KMS-11 (cell line): Measurements from ENCODE around the gene PLA2G15.

Experiments
- H2AFZ ChIP-seq: fragments of 200-600 bp; sonication (generic); 2 replicates; pipeline ENCODE4 v1.6.1; 2016; ENCODE audit warnings: antibody characterized with exemption, mixed run types, low read depth
- H3K27ac ChIP-seq: fragments of 200-600 bp; sonication (generic); 2 replicates; pipeline ENCODE4 v1.6.1; 2016; ENCODE audit warnings: mild to moderate bottlenecking, mixed run types
- H3K27me3 ChIP-seq: fragments of 200-600 bp; sonication (generic); 2 replicates; pipeline ENCODE4 v1.6.1; 2017; ENCODE audit warnings: mild to moderate bottlenecking, low read depth, mixed run types, moderate library complexity; ENCODE audit not compliant: insufficient read depth
- H3K36me3 ChIP-seq: fragments of 200-600 bp; sonication (generic); 2 replicates; pipeline ENCODE4 v1.6.1; 2017; ENCODE audit warnings: mild to moderate bottlenecking, mixed run types; ENCODE audit not compliant: insufficient read depth
- H3K4me1 ChIP-seq: fragments of 200-600 bp; sonication (generic); 2 replicates; pipeline ENCODE4 v1.6.1; 2016; ENCODE audit warnings: mild to moderate bottlenecking, low read depth, mixed run types; ENCODE audit not compliant: poor library complexity, severe bottlenecking
- H3K4me2 ChIP-seq: fragments of 200-600 bp; sonication (generic); 2 replicates; pipeline ENCODE4 v1.7.0; 2016; ENCODE audit warnings: mild to moderate bottlenecking, mixed run types
- H3K4me3 ChIP-seq: fragments of 200-600 bp; sonication (generic); IDR thresholded peaks from 2 replicates; pipeline ENCODE4 v1.6.1; 2017; ENCODE audit warnings: low read depth, low read length, mixed read lengths; ENCODE audit not compliant: insufficient read depth
- H3K79me2 ChIP-seq: fragments of 200-600 bp; sonication (generic); 2 replicates; pipeline ENCODE4 v1.6.1; 2016; ENCODE audit warnings: low read depth, mixed run types; ENCODE audit not compliant: insufficient read depth
- H3K9ac ChIP-seq: fragments of 200-600 bp; sonication (generic); 2 replicates; pipeline ENCODE4 v1.6.1; 2016; ENCODE audit warnings: mild to moderate bottlenecking, mixed run types
- H4K20me1 ChIP-seq: fragments of 200-600 bp; sonication (generic); 2 replicates; pipeline ENCODE4 v1.6.1; 2016; ENCODE audit warnings: mild to moderate bottlenecking, mixed run types; ENCODE audit not compliant: insufficient read depth
- TF ChIP-seq, protein P1 (sequence below): fragments of 200-600 bp; sonication (generic); conservative IDR thresholded peaks from 2 replicates; pipeline ENCODE4 v1.6.1; 2017; ENCODE audit warnings: low read depth, mild to moderate bottlenecking, antibody characterized with exemption, low read length, moderate library complexity, mixed read lengths

Gene PLA2G15

DNA sequence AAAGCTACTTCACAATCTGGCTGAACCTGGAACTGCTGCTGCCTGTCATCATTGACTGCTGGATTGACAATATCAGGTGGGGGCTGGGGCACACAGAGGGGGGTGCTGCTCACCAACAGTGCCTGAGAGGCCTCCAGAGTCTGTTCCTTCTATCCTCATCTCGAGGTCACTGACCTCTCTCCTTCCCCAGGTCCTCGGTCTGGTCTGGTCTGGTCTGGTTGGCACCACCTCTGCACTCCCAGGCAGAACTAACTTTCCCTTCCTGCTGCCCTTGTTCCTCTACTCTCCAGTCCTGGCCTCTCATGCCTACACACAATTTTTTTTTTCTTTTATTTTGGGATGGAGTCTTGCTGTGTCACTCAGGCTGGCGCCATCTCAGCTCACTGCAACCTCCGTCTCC, 4.2 kb downstream of the PLA2G15 start:
- Histone ChIP-seq H3K4me1 (peaks cover 82% of the 10 kb centered on the region), H2AFZ (no peak overlapping the region), H3K9ac (no peak overlapping the region), H3K36me3 (no peaks in the 10 kb centered on the region), H3K4me2 (no peak overlapping the region), H3K79me2 (peaks cover 63% of the 10 kb centered on the region), H3K27ac (no peak overlapping the region; the same call in 1 of the 2 replicates), H4K20me1 (no peaks in the 10 kb centered on the region), H3K4me3 (no peak overlapping the region), H3K27me3 (no peaks in the 10 kb centered on the region)
- TF ChIP-seq, protein P1, sequence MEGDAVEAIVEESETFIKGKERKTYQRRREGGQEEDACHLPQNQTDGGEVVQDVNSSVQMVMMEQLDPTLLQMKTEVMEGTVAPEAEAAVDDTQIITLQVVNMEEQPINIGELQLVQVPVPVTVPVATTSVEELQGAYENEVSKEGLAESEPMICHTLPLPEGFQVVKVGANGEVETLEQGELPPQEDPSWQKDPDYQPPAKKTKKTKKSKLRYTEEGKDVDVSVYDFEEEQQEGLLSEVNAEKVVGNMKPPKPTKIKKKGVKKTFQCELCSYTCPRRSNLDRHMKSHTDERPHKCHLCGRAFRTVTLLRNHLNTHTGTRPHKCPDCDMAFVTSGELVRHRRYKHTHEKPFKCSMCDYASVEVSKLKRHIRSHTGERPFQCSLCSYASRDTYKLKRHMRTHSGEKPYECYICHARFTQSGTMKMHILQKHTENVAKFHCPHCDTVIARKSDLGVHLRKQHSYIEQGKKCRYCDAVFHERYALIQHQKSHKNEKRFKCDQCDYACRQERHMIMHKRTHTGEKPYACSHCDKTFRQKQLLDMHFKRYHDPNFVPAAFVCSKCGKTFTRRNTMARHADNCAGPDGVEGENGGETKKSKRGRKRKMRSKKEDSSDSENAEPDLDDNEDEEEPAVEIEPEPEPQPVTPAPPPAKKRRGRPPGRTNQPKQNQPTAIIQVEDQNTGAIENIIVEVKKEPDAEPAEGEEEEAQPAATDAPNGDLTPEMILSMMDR: no peak

DNA sequence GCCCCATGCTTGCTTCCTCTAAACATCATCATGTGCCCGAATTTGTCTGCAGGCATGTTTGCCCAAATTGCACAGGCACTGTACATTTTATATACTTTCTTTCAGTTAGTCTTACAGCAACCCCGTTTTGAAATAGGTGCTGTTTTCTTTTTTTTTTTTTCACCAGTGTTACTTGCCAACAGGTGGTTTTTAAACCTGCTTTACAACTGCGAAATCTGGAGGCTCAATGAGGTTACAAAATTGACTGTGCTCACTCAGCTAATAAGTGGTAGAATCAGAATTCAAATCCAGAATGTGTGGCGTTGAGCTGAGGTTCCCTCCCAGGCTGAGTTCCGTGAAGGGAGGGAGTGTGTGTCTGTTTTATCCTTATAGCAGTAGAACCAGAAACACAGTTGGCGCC, 5.8 kb downstream of the PLA2G15 start:
- Histone ChIP-seq H3K27me3 (no peaks in the 10 kb centered on the region), H3K79me2 (peaks cover 62% of the 10 kb centered on the region), H3K27ac (peak overlapping the region; percentile 86), H3K4me3 (no peak overlapping the region), H3K36me3 (no peaks in the 10 kb centered on the region), H4K20me1 (no peaks in the 10 kb centered on the region), H3K9ac (peak overlapping the region; percentile 48; the same call in 1 of the 2 replicates), H3K4me1 (peaks cover 98% of the 10 kb centered on the region), H3K4me2 (peak overlapping the region; percentile 86), H2AFZ (no peak overlapping the region)
- TF ChIP-seq, protein P1: no peak

DNA sequence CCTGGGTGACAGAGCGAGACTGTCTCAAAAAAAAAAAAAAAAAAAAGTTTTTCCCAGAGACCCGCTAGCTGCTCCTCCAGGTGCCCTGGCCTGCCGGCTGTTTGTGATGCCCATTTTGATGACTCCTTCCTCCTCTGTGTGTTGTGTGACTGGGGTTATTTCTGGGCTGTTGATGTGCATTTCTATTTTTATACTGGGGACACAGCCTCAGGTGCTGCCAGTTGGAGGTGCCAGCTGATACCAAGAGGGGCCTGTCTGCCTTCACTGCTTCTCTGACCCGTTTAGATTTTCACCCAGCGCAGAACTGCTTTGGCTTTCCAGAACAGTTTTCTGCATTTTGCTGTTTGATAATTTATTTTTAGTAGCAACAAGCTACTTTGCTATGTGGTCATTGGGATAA, 6.7 kb downstream of the PLA2G15 start:
- Histone ChIP-seq H3K79me2 (peaks cover 54% of the 10 kb centered on the region; the same call in 1 of the 2 replicates), H3K27ac (peak overlapping the region; percentile 86), H3K9ac (peak overlapping the region; percentile 48), H3K4me2 (peak overlapping the region; percentile 86), H3K27me3 (no peaks in the 10 kb centered on the region), H4K20me1 (no peaks in the 10 kb centered on the region), H3K36me3 (no peaks in the 10 kb centered on the region), H3K4me1 (peaks cover 98% of the 10 kb centered on the region), H2AFZ (no peak overlapping the region), H3K4me3 (no peak overlapping the region)
- TF ChIP-seq, protein P1: no peak

DNA sequence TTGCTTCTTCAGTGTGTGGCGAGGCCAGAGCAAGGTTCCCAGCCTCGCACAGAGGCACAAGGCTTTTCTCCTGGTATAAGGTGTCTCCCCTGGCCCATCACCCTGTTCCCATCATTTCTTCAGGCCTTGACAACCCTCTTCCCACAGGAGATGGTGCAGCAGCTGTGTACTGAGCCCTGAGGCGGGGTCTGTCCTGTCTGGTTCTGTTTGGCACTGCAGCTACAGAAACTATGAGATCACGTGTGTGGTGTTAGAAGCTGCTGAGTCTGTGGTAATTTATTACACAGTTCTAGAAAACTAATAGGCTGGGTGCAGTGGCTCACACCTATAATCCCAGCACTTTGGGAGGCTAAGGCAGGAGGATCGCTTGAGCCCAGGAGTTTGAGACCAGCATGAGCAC, 7.2 kb downstream of the PLA2G15 start:
- Histone ChIP-seq H3K4me1 (peaks cover 97% of the 10 kb centered on the region), H3K4me3 (no peak overlapping the region), H3K4me2 (peak overlapping the region; percentile 86), H3K79me2 (peaks cover 48% of the 10 kb centered on the region; the same call in 1 of the 2 replicates), H4K20me1 (no peaks in the 10 kb centered on the region), H2AFZ (no peak overlapping the region), H3K9ac (peak overlapping the region; percentile 48), H3K36me3 (no peaks in the 10 kb centered on the region), H3K27me3 (no peaks in the 10 kb centered on the region), H3K27ac (peak overlapping the region; percentile 86)
- TF ChIP-seq, protein P1: no peak
